GM12892 (cell line): ENCODE data around the gene LY6G5B.

Source experiments
- POLR2A ChIP-seq: IDR thresholded peaks from 2 replicates; pipeline ENCODE4 v1.6.1; 2011; ENCODE audit warnings: low read depth, low read length, control low read depth
- POLR2AphosphoS5 ChIP-seq: IDR thresholded peaks from 2 replicates; pipeline ENCODE4 v1.6.1; 2011; ENCODE audit warnings: low read depth, low read length, control low read depth

DNA sequence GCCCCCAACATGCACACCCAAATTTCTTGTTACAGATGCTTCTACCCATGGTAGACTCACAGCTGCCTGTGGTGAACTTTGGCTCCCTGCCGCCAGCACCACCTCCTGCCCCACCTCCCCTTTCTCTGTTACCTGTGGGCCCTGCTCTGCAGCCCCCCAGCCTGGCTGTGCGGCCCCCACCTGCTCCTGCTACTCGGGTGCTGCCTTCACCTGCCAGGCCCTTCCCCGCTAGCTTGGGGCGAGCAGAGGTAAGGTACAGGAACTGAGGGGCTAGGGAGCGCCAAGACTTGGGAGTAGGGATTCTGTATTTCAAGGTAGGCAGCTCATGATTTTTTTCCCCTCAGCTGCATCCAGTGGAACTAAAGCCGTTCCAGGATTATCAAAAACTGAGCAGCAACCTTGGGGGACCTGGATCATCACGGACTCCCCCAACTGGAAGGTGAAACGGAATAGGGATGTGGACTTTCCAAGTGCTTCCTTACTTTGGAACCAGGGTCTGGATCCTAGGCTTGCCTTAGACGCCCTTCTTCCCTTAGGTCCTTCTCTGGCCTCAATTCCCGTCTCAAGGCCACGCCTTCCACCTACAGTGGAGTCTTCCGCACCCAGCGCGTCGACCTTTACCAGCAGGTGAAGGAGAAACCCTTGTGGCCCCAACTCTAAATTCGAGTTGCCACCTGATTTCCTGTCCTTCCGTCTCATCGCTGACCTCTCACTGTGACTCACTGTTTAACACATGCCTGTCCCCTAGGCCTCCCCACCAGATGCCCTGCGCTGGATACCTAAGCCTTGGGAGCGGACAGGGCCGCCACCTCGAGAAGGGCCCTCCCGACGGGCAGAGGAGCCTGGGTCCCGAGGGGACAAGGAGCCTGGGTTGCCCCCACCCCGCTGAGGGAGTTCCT is 32.8 kb upstream of the LY6G5B start:
- TF ChIP-seq POLR2AphosphoS5 (no peak), POLR2A (no peak)
